SK-N-SH (cell line): ENCODE data around the gene SDR42E1. TPM values are rescaled to one million over a fixed set of nuclear protein-coding genes. Genes with fewer than 3 reads are reported as not detected.

Experiments
- CTCF ChIA-PET: fragments of 300-600, 350-600 bp; formaldehyde crosslinking; extraction: SDS; loops from one replicate; lab custom pipeline; 2021; lab: Yijun Ruan, JAX
- POLR2A ChIA-PET: fragments of 350-600 bp; sonication (Branson Sonifier 250); formaldehyde crosslinking; extraction: SDS; loops from one replicate; lab custom pipeline; 2020; ENCODE audit warnings: antibody characterized with exemption, inconsistent platforms; lab: Yijun Ruan, JAX
- DNase-seq: peaks from one replicate; pipeline ENCODE4 v3.0.0; 2012
- H2AFZ ChIP-seq: fragments of 200-600 bp; sonication (generic); 2 replicates; pipeline ENCODE4 v1.8.1; 2016; ENCODE audit warnings: antibody characterized with exemption, mild to moderate bottlenecking, low read depth
- H3F3A ChIP-seq: fragments of 200-600 bp; sonication (generic); replicated peaks from 2 replicates; pipeline ENCODE3; 2016; ENCODE audit warnings: antibody characterized with exemption, mild to moderate bottlenecking; ENCODE audit not compliant: insufficient read depth
- H3K27ac ChIP-seq, 2 experiments: fragments of 200-500 bp in 1 of 2; fragments of 200-600 bp in 1 of 2; sonication (Bioruptor generic) in 1 of 2; sonication (generic), shearing (Covaris generic) in 1 of 2; 2 replicates each; pipeline versions ENCODE4 v1.5.1 to v1.6.1; 2014 to 2016; ENCODE audit warnings: low read depth in 2 of 2, inconsistent platforms in 1 of 2, low read length in 1 of 2, mild to moderate bottlenecking in 1 of 2, mixed read lengths in 1 of 2
- H3K27me3 ChIP-seq: fragments of 200-600 bp; sonication (generic), shearing (Covaris generic); 2 replicates; pipeline ENCODE4 v1.6.1; 2016; ENCODE audit warnings: mixed run types; ENCODE audit not compliant: insufficient read depth
- H3K36me3 ChIP-seq, 2 experiments: fragments of 200-500 bp in 1 of 2; fragments of 200-600 bp in 1 of 2; sonication (Bioruptor generic) in 1 of 2; sonication (generic) in 1 of 2; replicated peaks in 1 of 2; 2 replicates each; pipeline versions ENCODE3 to v1.5.1; 2014 to 2016; ENCODE audit warnings: low read length in 1 of 2, mild to moderate bottlenecking in 1 of 2; ENCODE audit not compliant: insufficient read depth in 2 of 2, control insufficient read depth in 1 of 2
- H3K4me1 ChIP-seq, 2 experiments: fragments of 200-500 bp in 1 of 2; fragments of 200-600 bp in 1 of 2; sonication (Bioruptor generic) in 1 of 2; sonication (generic), shearing (Covaris generic) in 1 of 2; 2 replicates each; pipeline versions ENCODE4 v1.5.1 to v1.6.1; 2014 to 2016; ENCODE audit warnings: low read depth in 1 of 2, low read length in 1 of 2, mixed run types in 1 of 2; ENCODE audit not compliant: insufficient read depth in 2 of 2, control insufficient read depth in 1 of 2
- H3K4me2 ChIP-seq: fragments of 200-600 bp; sonication (generic), shearing (Covaris generic); 2 replicates; pipeline ENCODE4 v1.6.1; 2017; ENCODE audit warnings: mixed run types
- H3K4me3 ChIP-seq, 2 experiments: fragments of 200-500 bp in 1 of 2; fragments of 200-600 bp in 1 of 2; sonication (Bioruptor generic) in 1 of 2; sonication (generic), shearing (Covaris generic) in 1 of 2; 2 replicates each; pipeline versions ENCODE4 v1.5.1 to v1.8.1; 2014 to 2016; ENCODE audit warnings: low read depth in 2 of 2, inconsistent platforms in 1 of 2, low read length in 1 of 2, mild to moderate bottlenecking in 1 of 2, mixed read lengths in 1 of 2, moderate library complexity in 1 of 2
- H3K79me2 ChIP-seq: fragments of 200-600 bp; sonication (generic); 2 replicates; pipeline ENCODE4 v1.8.1; 2017; ENCODE audit warnings: mild to moderate bottlenecking; ENCODE audit not compliant: insufficient read depth
- H3K9ac ChIP-seq: fragments of 200-600 bp; sonication (generic); 2 replicates; pipeline ENCODE4 v1.6.1; 2017; ENCODE audit warnings: mixed run types
- H3K9me2 ChIP-seq: fragments of 200-600 bp; sonication (generic); 2 replicates; pipeline ENCODE4 v1.6.1; 2017; ENCODE audit warnings: mixed run types
- H3K9me3 ChIP-seq: fragments of 200-600 bp; sonication (generic); 2 replicates; pipeline ENCODE4 v1.6.1; 2017; ENCODE audit warnings: mixed run types, mild to moderate bottlenecking, moderate library complexity
- H4K20me1 ChIP-seq: fragments of 200-600 bp; sonication (generic); 2 replicates; pipeline ENCODE4 v1.6.1; 2017; ENCODE audit warnings: mild to moderate bottlenecking, mixed run types; ENCODE audit not compliant: insufficient read depth
- FOSL2 ChIP-seq: IDR thresholded peaks from 2 replicates; pipeline ENCODE4 v1.4.0; 2012; ENCODE audit warnings: low read depth, mild to moderate bottlenecking, moderate library complexity, borderline replicate concordance
- FOXM1 ChIP-seq: IDR thresholded peaks from 2 replicates; pipeline ENCODE4 v1.4.0; 2012; ENCODE audit warnings: low read depth, mild to moderate bottlenecking
- GABPA ChIP-seq: IDR thresholded peaks from 2 replicates; pipeline ENCODE4 v1.4.0; 2012; ENCODE audit warnings: low read depth, mild to moderate bottlenecking
- IRF3 ChIP-seq: fragments of 150-350 bp; IDR thresholded peaks from 2 replicates; pipeline ENCODE4 v1.6.1; 2016; ENCODE audit warnings: mild to moderate bottlenecking, low read depth, low read length
- MEF2A ChIP-seq: IDR thresholded peaks from 2 replicates; pipeline ENCODE4 v1.4.0; 2012; ENCODE audit warnings: low read depth, borderline replicate concordance
- MXI1 ChIP-seq: IDR thresholded peaks from 2 replicates; pipeline ENCODE4 v1.6.1; 2012; ENCODE audit warnings: mild to moderate bottlenecking, low read depth, low read length, improper control_type of control experiment
- POLR2AphosphoS5 ChIP-seq: IDR thresholded peaks from 2 replicates; pipeline ENCODE4 v1.6.1; 2012; ENCODE audit warnings: low read depth, low read length
- REST ChIP-seq: IDR thresholded peaks from 2 replicates; pipeline ENCODE4 v1.6.1; 2012; ENCODE audit warnings: mild to moderate bottlenecking, low read depth, low read length, moderate library complexity
- SIN3A ChIP-seq: IDR thresholded peaks from 2 replicates; pipeline ENCODE4 v1.6.1; 2012; ENCODE audit warnings: low read depth, mild to moderate bottlenecking, low read length, moderate library complexity, borderline replicate concordance
- TAF1 ChIP-seq: IDR thresholded peaks from 2 replicates; pipeline ENCODE4 v1.6.1; 2012; ENCODE audit warnings: low read depth, mild to moderate bottlenecking, low read length, moderate library complexity, borderline replicate concordance
- TEAD4 ChIP-seq: IDR thresholded peaks from 2 replicates; pipeline ENCODE4 v1.4.0; 2012; ENCODE audit warnings: mild to moderate bottlenecking, borderline replicate concordance; ENCODE audit not compliant: insufficient read depth
- USF2 ChIP-seq: fragments of 150-350 bp; IDR thresholded peaks from 2 replicates; pipeline ENCODE4 v1.6.1; 2017; ENCODE audit warnings: antibody characterized with exemption, low read length, low read depth, borderline replicate concordance
- WGBS: methylation state at CpG from one replicate; pipeline ENCODE4 v1.1.6; 2017; ENCODE audit warnings: low lambda C conversion rate; 5-methylcytosine and 5-hydroxymethylcytosine counted together
- polyA plus RNA-seq, 3 experiments: library from polyadenylated mRNA; depleted of rRNA; stranded (reverse); fragments of >200 nt; gene quantifications; 2 replicates each; pipeline ENCODE4 v1.2.3, GENCODE V29; 2012
- TF ChIP-seq, protein P1 (sequence below): IDR thresholded peaks from 2 replicates; pipeline ENCODE4 v1.4.0; 2012; ENCODE audit warnings: low read depth
- TF ChIP-seq, protein P2 (sequence below): fragments of 200-600 bp; sonication (generic); IDR thresholded peaks from 2 replicates; pipeline ENCODE4 v1.6.1; 2017; ENCODE audit warnings: antibody characterized with exemption, mild to moderate bottlenecking, moderate library complexity

The SDR42E1 gene
- polyA plus RNA-seq, 1 of the 3 experiments (the other 2 are of a cell fraction): not detected

DNA sequence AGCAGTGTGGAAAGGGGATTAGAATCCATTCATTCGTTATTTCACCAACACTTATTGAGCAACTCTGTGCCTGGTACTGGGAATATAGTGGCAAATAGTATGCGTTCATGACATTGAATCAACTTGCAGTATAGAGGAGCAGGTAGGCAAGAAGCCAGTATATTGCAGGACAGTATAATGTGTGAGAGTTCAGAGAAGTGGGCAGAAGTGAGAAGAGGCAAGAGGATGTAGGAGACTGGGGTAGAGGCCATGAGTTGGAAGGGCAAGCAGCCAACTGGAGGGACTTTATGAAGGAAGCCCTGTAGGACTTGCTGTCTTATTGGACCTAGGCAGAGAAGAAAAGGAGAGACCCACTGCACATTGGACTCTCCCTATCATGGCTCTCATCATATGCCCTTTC is 36.1 kb upstream of the SDR42E1 start:
- no peak overlapping the region for H3K27ac ChIP-seq
- H3K4me1 ChIP-seq: peaks cover 0 to 6% of the 10 kb centered on the region in 2 experiments; a peak in 1 of 4 replicates
- H4K20me1 ChIP-seq: no peaks in the 10 kb centered on the region
- no peaks in the 10 kb centered on the region for H3F3A ChIP-seq
- no peak overlapping the region for H3K4me2 ChIP-seq
- 35% methylated on average over 2 of the region's 2 CpGs for WGBS
- H3K79me2 ChIP-seq: no peaks in the 10 kb centered on the region
- ChIA-PET CTCF (interaction anchor here (1.4 kb wide), 1 partner anchor 12 kb away, joined by 3 read pairs; no protein-coding TSS in a partner anchor), POLR2A (no interaction called here)
- no peak overlapping the region for H2AFZ ChIP-seq
- peaks cover 48% of the 10 kb centered on the region; the same call in 1 of the 2 replicates for H3K27me3 ChIP-seq
- H3K9ac ChIP-seq: no peak overlapping the region
- no peak overlapping the region for H3K4me3 ChIP-seq
- no peak for TF ChIP-seq REST
- no peak for TF ChIP-seq MEF2A
- TF ChIP-seq POLR2AphosphoS5: no peak
- TF ChIP-seq SIN3A: no peak
- H3K9me3 ChIP-seq: no peaks in the 10 kb centered on the region
- H3K36me3 ChIP-seq: no peaks in the 10 kb centered on the region
- DNase-seq: no peak
- no peaks in the 10 kb centered on the region for H3K9me2 ChIP-seq

DNA sequence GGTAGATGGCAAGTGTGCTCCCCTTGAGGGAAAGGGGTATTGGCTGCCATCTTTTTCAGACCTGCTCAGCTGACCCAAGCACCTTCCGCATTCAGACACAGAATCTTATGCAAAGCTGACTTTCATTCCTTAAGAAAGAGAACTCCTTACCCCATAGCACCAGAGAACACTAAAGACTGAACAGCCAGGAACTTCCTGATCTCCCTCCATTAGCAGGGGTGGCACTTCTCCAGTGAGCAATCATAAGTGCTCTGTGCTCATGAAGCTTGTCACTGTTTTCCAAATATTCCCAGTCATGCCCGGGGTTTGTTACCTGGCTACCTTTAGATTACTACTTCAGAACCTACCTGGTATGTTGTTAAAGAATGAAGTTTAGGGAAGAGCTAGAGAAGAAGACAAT is 35.7 kb upstream of the SDR42E1 start:
- no peaks in the 10 kb centered on the region for H3K79me2 ChIP-seq
- no peaks in the 10 kb centered on the region for H3F3A ChIP-seq
- TF ChIP-seq FOSL2 (no peak), USF2 (no peak), MXI1 (no peak), TEAD4 (no peak), GABPA (no peak), IRF3 (no peak), SIN3A (no peak), TAF1 (no peak), REST (no peak), FOXM1 (no peak)
- TF ChIP-seq, protein P1, sequence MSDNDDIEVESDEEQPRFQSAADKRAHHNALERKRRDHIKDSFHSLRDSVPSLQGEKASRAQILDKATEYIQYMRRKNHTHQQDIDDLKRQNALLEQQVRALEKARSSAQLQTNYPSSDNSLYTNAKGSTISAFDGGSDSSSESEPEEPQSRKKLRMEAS: no peak
- TF ChIP-seq, protein P2, sequence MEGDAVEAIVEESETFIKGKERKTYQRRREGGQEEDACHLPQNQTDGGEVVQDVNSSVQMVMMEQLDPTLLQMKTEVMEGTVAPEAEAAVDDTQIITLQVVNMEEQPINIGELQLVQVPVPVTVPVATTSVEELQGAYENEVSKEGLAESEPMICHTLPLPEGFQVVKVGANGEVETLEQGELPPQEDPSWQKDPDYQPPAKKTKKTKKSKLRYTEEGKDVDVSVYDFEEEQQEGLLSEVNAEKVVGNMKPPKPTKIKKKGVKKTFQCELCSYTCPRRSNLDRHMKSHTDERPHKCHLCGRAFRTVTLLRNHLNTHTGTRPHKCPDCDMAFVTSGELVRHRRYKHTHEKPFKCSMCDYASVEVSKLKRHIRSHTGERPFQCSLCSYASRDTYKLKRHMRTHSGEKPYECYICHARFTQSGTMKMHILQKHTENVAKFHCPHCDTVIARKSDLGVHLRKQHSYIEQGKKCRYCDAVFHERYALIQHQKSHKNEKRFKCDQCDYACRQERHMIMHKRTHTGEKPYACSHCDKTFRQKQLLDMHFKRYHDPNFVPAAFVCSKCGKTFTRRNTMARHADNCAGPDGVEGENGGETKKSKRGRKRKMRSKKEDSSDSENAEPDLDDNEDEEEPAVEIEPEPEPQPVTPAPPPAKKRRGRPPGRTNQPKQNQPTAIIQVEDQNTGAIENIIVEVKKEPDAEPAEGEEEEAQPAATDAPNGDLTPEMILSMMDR: no peak
- ChIA-PET CTCF (no interaction called here), POLR2A (no interaction called here)
- H4K20me1 ChIP-seq: no peaks in the 10 kb centered on the region
- no peaks in the 10 kb centered on the region for H3K9me2 ChIP-seq
- no peak overlapping the region for H3K4me2 ChIP-seq
- H3K27me3 ChIP-seq: peaks cover 44% of the 10 kb centered on the region; the same call in 1 of the 2 replicates
- no peaks in the 10 kb centered on the region for H3K36me3 ChIP-seq
- no peaks in the 10 kb centered on the region for H3K9me3 ChIP-seq
- H3K9ac ChIP-seq: no peak overlapping the region
- H2AFZ ChIP-seq: no peak overlapping the region
- 34% methylated on average over 2 of the region's 2 CpGs for WGBS
- H3K27ac ChIP-seq: no peak overlapping the region
- H3K4me3 ChIP-seq: no peak overlapping the region
- H3K4me1 ChIP-seq: peaks cover 0 to 6% of the 10 kb centered on the region in 2 experiments; a peak in 1 of 4 replicates
- no peak for DNase-seq
